H1 (cell line): Measurements from ENCODE around the gene ACSM2B.
"Not testable (repeated sequence)": the region's sequence is repeated elsewhere in the genome, so short reads cannot be mapped to it uniquely, and the experiment has no call there.

ENCODE experiments used
- BCL11A ChIP-seq, 2 experiments: IDR thresholded peaks; one replicate each; pipeline ENCODE4 v1.6.1; 2011; ENCODE audit warnings: low read depth in 2 of 2, low read length in 2 of 2, mild to moderate bottlenecking in 2 of 2
- CBX5 ChIP-seq: fragments of 300-800, 300-1000 bp; sonication (generic); IDR thresholded peaks from 2 replicates; pipeline ENCODE4 v1.7.1; 2016; ENCODE audit warnings: antibody characterized with exemption, low read length, low read depth
- CHD1 ChIP-seq: IDR thresholded peaks from 2 replicates; pipeline ENCODE4 v1.6.1; 2012; ENCODE audit warnings: low read depth, low read length, improper control_type of control experiment
- CTCF ChIP-seq, 3 experiments: IDR thresholded peaks; 1 replicate in 2 of 3; 2 replicates in 1 of 3; pipeline versions ENCODE4 v1.5.1 to v1.6.1; 2011; ENCODE audit warnings: low read length in 3 of 3, mild to moderate bottlenecking in 3 of 3, inconsistent platforms in 2 of 3, low read depth in 1 of 3, moderate library complexity in 1 of 3; ENCODE audit not compliant: insufficient read depth in 1 of 3; ENCODE audit errors: control extremely low read depth in 1 of 3
- EZH2 ChIP-seq: fragments of 200-600 bp; sonication (generic); IDR thresholded peaks from 2 replicates; pipeline ENCODE4 v1.7.1; 2012; ENCODE audit warnings: low read depth, mild to moderate bottlenecking, moderate library complexity, low read length, inconsistent platforms; ENCODE audit not compliant: severe bottlenecking
- JUN ChIP-seq: IDR thresholded peaks from 2 replicates; pipeline ENCODE4 v1.6.1; 2011; ENCODE audit warnings: low read depth, mild to moderate bottlenecking, improper control_type of control experiment, low read length
- JUND ChIP-seq: IDR thresholded peaks from 2 replicates; pipeline ENCODE4 v1.6.1; 2011; ENCODE audit warnings: mild to moderate bottlenecking, improper control_type of control experiment, low read length
- MAFK ChIP-seq: IDR thresholded peaks from 2 replicates; pipeline ENCODE4 v1.6.1; 2012; ENCODE audit warnings: low read depth, mild to moderate bottlenecking, improper control_type of control experiment, low read length
- POLR2A ChIP-seq, 2 experiments: IDR thresholded peaks; 1 replicate in 1 of 2; 2 replicates in 1 of 2; pipeline ENCODE4 v1.6.1; 2011; ENCODE audit warnings: low read depth in 2 of 2, low read length in 2 of 2, mild to moderate bottlenecking in 2 of 2; ENCODE audit errors: control extremely low read depth in 1 of 2
- RBBP5 ChIP-seq: IDR thresholded peaks from 2 replicates; pipeline ENCODE4 v1.7.1; 2012; ENCODE audit warnings: low read depth, mild to moderate bottlenecking, inconsistent platforms, low read length, moderate library complexity, borderline replicate concordance
- RNF2 ChIP-seq: fragments of 200-900, 300-1000 bp; sonication (generic); IDR thresholded peaks from 2 replicates; pipeline ENCODE4 v1.7.1; 2016; ENCODE audit warnings: borderline replicate concordance, low read depth, mild to moderate bottlenecking, antibody characterized with exemption, low read length; ENCODE audit not compliant: poor library complexity, severe bottlenecking; ENCODE audit errors: missing control alignments
- YY1 ChIP-seq: IDR thresholded peaks from 2 replicates; pipeline ENCODE4 v1.6.1; 2011; ENCODE audit warnings: low read depth, mild to moderate bottlenecking, low read length
- ZNF274 ChIP-seq: IDR thresholded peaks from 2 replicates; pipeline ENCODE4 v1.7.0; 2012; ENCODE audit warnings: low read length, borderline replicate concordance; ENCODE audit errors: extremely low read depth

GRCh38 chr16:20491448-20491847, 84.7 kb downstream of the ACSM2B start:
- not testable (repeated sequence) for TF ChIP-seq CTCF (IDR thresholded peaks at IDR 0.05; ENCODE audit: control extremely low read depth in 1 of 3, insufficient read depth in 1 of 3, low read depth in 1 of 3, low read length in 3 of 3); JUND; POLR2A (IDR thresholded peaks at IDR 0.05; ENCODE audit: control extremely low read depth in 1 of 2, low read depth in 2 of 2, low read length in 2 of 2); BCL11A (IDR thresholded peaks at IDR 0.05; ENCODE audit: low read depth in 2 of 2, low read length in 2 of 2); MAFK; YY1; RNF2; JUN; RBBP5; ZNF274; CHD1; CBX5; EZH2
